Sigmoid colon (tissue), 3 donors: Measurements from ENCODE around the gene OTOGL.

Experiments
- POLR2A ChIP-seq, 2 donors: fragments of 450-650 bp; IDR thresholded peaks; one replicate each; pipeline ENCODE4 v1.6.1; 2016; ENCODE audit warnings: antibody characterized with exemption in 2 of 2, mild to moderate bottlenecking in 2 of 2, moderate library complexity in 2 of 2
- TF ChIP-seq, protein P1 (sequence below), 4 experiments: fragments of 450-650 bp in 3 of 4; fragments of 200-600 bp in 1 of 4; IDR thresholded peaks; one replicate each; pipeline ENCODE4 v1.5.1; 2016 to 2019; ENCODE audit warnings: antibody characterized with exemption in 4 of 4, mild to moderate bottlenecking in 3 of 4, moderate library complexity in 2 of 4

DNA sequence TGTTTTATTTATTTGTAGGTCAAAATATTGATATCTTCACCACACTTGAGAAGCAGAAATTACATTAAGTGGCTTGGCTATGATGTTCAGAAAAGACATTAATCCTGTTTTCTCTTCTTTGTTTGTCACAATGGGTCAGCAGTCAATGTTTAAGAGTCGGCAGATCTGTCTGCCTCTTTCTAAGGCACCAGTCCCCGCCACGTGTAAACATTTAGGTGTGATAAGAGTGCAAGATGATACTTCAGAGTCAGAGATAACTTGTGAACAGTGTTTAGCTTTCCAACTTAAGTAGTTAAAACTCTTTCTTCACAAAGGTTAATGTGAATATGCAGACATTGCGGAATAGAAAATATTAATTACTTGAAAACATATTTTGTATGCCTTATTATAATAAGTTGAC is 160.9 kb downstream of the OTOGL start:
- TF ChIP-seq, protein P1, sequence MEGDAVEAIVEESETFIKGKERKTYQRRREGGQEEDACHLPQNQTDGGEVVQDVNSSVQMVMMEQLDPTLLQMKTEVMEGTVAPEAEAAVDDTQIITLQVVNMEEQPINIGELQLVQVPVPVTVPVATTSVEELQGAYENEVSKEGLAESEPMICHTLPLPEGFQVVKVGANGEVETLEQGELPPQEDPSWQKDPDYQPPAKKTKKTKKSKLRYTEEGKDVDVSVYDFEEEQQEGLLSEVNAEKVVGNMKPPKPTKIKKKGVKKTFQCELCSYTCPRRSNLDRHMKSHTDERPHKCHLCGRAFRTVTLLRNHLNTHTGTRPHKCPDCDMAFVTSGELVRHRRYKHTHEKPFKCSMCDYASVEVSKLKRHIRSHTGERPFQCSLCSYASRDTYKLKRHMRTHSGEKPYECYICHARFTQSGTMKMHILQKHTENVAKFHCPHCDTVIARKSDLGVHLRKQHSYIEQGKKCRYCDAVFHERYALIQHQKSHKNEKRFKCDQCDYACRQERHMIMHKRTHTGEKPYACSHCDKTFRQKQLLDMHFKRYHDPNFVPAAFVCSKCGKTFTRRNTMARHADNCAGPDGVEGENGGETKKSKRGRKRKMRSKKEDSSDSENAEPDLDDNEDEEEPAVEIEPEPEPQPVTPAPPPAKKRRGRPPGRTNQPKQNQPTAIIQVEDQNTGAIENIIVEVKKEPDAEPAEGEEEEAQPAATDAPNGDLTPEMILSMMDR (IDR thresholded peaks at IDR 0.05): no peak
- no peak for TF ChIP-seq POLR2A (IDR thresholded peaks at IDR 0.05)
